GM21423 (cell line): ENCODE data around the gene MAU2.

Source experiments
- ATAC-seq: cut with Tn5 transposase; IDR thresholded peaks from one replicate; pipeline ENCODE4 v1.9.1; 2021; ENCODE audit warnings: mild to moderate bottlenecking, moderate library complexity; ENCODE audit not compliant: unreplicated experiment

MAU2 gene

GRCh38 chr19:19305696-19306095 is 14.9 kb upstream of the MAU2 start:
- no peak for ATAC-seq

GRCh38 chr19:19306191-19306590 is 14.4 kb upstream of the MAU2 start:
- no peak for ATAC-seq

GRCh38 chr19:19308373-19308772 is 12.3 kb upstream of the MAU2 start:
- no peak for ATAC-seq

GRCh38 chr19:19315444-19315843 is 5.2 kb upstream of the MAU2 start:
- no peak for ATAC-seq

GRCh38 chr19:19316082-19316481 is 4.5 kb upstream of the MAU2 start:
- no peak for ATAC-seq

- ATAC-seq = no peak
Observed at GRCh38 chr19:19319732-19320360, 783 bp upstream of the MAU2 start.

GRCh38 chr19:19321141-19321577 is 530 bp downstream of the MAU2 start:
- ATAC-seq = no peak

GRCh38 chr19:19324059-19324770 is 3.6 kb downstream of the MAU2 start:
- no peak for ATAC-seq

GRCh38 chr19:19327672-19328071 is 7.0 kb downstream of the MAU2 start:
- ATAC-seq = no peak

GRCh38 chr19:19329126-19329525 is 8.5 kb downstream of the MAU2 start:
- ATAC-seq = no peak

- ATAC-seq = no peak
Observed at GRCh38 chr19:19334063-19334988, 13.7 kb downstream of the MAU2 start.

- ATAC-seq = no peak
Observed at GRCh38 chr19:19334989-19335344, 14.3 kb downstream of the MAU2 start.

- ATAC-seq = no peak
Observed at GRCh38 chr19:19335408-19336158, 15.0 kb downstream of the MAU2 start.

GRCh38 chr19:19336597-19336996 is 16.0 kb downstream of the MAU2 start:
- no peak for ATAC-seq

- no peak for ATAC-seq
Observed at GRCh38 chr19:19337120-19337519, 16.5 kb downstream of the MAU2 start.

- ATAC-seq = no peak
Observed at GRCh38 chr19:19338082-19338481, 17.5 kb downstream of the MAU2 start.

GRCh38 chr19:19341026-19341425 is 20.4 kb downstream of the MAU2 start:
- no peak for ATAC-seq

- no peak for ATAC-seq
Observed at GRCh38 chr19:19342086-19343015, 21.7 kb downstream of the MAU2 start.

GRCh38 chr19:19343016-19343362 is 22.4 kb downstream of the MAU2 start:
- no peak for ATAC-seq

GRCh38 chr19:19343762-19344161 is 23.1 kb downstream of the MAU2 start:
- no peak for ATAC-seq
